HL-60/S4 (cell line): ENCODE measurements around the gene WDR4.
"Not testable (repeated sequence)": the region's sequence is repeated elsewhere in the genome, so short reads cannot be mapped to it uniquely, and the experiment has no call there.

Experiments
- in situ Hi-C: fragments of 300-500 bp; cut with MboI; formaldehyde crosslinking; loops from 2 replicates; pipeline ENCODE4 v1.14.3; 2022; ENCODE audit warnings: low sequenced_read_pairs

WDR4 gene

DNA sequence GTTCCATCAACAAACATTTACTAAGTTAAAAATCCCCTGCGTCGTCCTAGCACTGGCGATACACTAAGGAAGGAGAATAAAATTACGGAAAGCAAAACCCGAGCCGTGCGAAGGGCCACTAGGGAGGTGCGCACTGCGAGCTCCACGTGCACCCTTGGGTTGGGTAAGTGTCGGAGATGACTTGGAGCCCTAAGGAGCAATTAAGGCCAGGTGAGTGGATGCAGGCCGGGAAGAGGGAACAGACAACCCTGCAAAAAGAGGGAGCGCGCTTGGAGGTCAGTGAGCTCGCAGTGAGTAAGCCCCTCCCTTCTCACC is 704 bp downstream of the WDR4 start:
- in situ Hi-C loops: no loop called here

DNA sequence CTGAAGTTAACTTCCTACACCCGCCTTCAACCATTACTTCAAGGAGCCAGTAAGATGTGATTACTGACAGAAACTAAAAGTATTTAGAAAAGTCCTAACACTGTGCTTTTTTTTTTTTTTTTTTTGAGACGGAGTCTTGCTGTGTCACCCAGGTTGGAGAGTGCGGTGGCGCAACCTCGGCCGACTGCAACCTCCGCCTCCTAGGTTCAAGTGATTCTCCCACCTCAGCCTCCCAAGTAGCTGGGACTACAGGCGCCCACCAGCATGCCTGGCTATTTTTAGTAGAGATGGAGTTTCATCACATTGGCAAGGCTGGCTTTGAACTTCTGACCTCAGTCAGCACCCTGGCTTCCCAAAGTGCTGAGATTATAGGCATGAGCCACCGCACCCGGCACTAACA is 3.5 kb downstream of the WDR4 start:
- in situ Hi-C loops: not testable (repeated sequence)

DNA sequence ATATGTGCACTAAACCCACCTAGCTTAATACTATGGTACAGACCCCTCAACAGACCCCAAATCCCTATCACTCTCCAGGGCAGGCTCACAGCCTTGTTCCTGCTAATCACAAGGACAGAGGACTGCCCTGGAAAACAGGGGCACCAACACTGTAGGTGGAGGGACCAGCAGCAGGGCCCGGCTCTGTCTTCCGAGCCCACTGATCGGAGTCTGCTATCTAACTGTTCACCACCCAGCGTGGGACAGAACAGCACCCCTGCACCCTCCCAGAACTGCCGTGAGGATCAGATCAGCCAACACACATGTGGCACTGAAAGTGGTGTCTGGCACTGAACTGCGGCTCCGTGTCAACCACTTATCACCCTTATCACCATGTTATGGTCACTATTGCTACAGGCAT is 6.2 kb downstream of the WDR4 start:
- in situ Hi-C loops: no loop called here

DNA sequence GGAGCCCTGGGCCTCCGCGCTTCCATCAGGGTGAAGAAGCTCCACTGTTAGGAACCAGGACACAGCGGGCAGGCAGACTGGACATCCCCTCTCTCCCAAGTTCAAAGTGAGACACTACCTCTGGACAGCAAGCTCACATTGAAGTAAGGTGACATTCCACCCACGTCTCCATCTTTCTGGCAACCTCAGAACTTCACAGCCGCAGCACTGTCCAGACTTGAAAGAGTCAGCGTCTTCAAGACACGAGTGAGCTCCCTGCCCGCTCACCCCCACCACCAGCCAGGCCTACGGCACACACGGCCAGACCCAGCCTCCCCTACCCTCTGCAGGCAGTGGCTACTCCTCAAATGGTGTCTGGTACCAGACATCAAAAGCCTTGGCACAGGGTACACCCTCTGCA is 11.1 kb downstream of the WDR4 start:
- in situ Hi-C loops: no loop called here

DNA sequence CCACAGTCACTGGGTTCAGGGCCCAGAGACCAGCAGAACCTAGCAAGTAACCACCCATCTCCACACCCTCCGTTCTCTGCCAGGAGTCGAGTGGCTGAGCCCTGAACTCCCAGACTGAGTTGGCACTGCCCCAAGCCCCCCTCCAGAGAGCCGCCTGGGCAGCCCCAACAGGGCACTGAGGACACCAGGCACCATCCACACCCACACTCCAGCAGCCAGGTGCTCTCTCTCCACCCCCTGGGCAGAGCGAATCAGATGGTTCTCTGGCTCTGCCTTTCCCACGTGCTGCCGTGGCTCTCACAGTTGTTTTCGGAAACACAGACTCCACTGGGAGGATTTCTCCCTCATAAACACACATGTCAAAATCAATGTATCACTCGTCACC is 13.6 kb downstream of the WDR4 start:
- in situ Hi-C loops: no loop called here

DNA sequence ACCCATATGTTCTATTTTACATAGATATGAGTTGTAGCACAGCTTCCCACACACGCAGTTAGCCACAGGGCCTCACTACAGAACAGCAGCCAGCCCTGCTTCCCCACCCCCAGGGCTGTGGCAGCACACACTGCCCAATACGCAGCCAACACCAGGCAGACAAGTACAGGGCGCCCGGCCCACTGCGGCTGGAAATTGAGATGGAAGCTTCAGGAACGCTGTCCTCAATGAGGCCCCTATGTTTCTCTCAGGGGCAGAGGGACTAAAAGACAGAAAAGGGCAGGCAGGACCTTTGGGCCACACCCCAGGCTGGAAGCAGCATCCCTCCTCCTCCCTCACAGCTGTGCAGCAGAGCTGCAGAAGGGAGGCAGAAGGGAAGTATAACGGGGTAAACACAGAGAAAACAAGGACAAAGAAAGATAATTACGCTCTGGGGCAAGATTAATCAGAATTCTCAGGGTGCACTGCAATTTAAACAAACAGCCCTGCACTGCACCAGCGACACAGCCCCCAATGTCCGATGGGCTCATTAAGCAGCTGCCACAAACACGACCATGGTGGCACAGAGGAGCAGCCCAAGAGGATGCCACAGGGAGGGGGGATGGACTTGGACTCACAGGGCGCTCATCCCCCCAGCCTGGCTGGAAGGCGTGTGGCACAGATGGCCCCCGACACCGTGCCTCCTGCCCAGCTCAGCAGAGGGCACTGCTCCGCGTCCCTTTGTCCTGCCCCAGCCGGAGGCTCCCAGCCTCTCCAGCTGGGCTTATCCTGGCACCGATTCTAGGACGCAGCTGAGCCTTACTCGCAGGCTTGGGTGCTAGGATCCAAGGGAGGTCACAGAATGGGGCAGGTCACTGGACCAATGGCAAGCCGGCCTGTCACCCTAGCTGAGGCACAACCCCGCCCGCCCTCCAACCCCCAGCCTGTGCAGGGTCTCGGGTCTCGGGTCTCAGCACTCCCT is 14.2 kb downstream of the WDR4 start:
- in situ Hi-C loops: no loop called here

- in situ Hi-C loops: no loop called here
Measured at GRCh38 chr21:42864286-42864685, 15.1 kb downstream of the WDR4 start.

DNA sequence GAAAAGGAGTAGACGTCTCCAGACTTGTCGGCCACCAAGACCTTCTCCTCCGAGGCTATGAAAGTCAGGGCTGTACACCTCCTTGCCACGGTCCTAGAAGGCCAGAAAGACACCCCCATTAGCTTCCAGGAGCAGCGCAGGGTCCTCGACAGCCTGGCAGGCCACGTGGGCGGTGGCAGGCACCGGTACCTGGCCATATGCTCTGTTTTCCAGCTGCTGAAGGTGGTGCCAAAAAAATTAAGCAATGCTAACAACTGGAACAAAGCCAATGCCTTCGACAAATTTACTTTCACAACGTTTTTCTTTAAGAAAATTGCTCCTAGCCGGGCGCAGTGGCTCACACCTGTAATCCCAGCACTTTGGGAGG is 15.9 kb downstream of the WDR4 start:
- in situ Hi-C loops: no loop called here

DNA sequence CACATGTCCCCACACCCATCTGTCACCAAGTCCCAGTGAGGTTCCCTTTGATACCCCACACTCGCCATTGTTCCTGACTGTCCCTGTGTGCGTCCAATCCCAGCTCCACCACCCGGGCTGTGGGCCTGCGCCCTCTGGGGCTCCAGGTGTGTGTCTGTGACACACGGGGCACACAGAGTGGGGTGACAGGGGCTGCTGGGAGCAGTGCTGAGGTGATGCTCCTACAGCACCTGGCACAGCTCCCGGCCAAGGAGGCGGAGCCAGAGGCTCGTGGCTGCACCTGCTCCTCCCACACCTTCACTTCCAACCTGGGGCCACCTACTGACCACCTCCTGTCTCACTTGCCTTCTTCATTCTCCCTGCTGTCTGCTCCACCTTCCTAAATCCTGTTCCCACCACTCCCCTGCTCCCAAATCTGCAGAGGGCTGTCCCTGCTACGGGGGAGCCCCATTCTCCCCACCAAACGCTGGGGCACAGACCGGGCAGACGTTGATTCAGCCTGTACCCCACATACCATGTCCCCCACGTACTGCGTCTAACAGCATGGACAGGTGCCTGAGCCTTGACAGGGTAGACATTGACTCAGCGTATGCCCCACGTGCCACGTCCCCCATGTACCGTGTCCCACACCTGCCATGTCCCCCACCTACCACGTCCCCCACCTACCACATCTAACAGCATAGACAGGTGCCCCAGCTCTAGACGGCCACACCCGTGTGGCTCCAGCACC is 16.4 kb downstream of the WDR4 start:
- in situ Hi-C loops: no loop called here

DNA sequence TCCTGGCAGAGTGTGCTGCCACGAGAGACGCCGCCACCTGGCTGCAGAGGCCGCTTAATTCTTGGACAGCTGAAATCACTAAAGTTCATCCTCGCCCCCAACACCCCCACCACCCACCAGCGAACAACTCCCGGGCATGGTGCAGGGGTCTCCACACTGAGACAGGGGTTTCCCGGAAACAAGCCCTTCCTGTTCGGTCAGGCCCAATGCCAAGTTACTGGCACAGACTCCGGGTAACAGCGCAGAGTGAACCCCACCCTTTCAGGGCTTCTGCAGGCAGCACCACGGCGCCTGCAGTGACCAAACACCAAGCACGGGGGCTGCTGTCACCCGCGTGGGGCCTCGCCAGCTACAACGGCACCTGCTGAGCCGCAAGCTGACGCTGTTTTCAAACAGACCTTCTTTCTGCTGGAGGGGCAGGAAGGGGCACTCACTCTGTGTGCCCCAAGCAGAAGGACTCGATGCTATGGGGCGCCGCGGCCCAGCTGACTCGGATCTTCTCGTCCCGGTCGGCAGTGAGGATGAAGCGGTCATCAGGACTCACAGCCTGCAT is 17.4 kb downstream of the WDR4 start:
- in situ Hi-C loops: no loop called here

DNA sequence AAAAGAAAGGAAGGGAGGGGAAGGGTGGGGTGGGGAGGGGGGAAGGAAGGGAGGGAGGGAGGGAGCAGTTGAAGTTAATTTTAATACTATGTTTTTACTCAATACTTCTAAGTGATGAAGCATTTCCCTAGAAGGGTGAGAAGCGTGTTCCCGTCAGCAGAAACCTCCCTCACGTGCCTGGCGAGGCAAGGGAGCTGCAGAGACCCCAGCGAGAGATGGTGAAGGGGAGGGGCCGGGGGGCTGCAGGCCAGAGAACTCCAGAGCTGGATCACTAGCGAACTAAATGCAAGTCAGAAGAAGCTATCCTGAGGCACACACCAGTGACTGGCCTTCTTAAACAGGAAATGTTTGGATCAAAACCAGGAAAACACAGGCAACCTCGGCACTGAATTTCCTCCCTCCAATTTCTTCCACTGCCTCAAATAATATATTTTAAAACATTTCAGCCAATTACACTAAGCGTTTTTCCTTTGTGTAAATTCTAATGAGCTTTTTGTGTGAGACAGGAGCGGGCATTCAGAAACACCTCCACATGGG is 18.0 kb downstream of the WDR4 start:
- in situ Hi-C loops: no loop called here

- in situ Hi-C loops: no loop called here
Measured at GRCh38 chr21:42860345-42860744, 19.0 kb downstream of the WDR4 start.

DNA sequence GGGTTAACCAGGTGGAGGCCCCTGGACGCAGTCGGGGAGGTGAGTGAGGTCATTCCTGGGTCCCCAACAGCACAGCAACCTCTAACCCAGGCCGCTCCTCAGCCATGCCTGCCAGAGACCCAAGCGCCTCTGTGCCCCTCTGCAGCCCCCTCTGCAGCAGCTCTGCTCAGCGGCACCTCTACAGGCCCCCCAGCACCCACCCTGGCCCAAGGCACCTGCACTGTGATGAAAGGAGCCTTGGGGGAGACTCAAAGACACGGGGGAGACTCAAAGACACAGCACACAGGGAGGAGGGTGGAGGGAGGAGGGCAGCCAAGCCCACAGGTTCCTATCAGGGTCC is 19.5 kb downstream of the WDR4 start:
- in situ Hi-C loops: no loop called here

DNA sequence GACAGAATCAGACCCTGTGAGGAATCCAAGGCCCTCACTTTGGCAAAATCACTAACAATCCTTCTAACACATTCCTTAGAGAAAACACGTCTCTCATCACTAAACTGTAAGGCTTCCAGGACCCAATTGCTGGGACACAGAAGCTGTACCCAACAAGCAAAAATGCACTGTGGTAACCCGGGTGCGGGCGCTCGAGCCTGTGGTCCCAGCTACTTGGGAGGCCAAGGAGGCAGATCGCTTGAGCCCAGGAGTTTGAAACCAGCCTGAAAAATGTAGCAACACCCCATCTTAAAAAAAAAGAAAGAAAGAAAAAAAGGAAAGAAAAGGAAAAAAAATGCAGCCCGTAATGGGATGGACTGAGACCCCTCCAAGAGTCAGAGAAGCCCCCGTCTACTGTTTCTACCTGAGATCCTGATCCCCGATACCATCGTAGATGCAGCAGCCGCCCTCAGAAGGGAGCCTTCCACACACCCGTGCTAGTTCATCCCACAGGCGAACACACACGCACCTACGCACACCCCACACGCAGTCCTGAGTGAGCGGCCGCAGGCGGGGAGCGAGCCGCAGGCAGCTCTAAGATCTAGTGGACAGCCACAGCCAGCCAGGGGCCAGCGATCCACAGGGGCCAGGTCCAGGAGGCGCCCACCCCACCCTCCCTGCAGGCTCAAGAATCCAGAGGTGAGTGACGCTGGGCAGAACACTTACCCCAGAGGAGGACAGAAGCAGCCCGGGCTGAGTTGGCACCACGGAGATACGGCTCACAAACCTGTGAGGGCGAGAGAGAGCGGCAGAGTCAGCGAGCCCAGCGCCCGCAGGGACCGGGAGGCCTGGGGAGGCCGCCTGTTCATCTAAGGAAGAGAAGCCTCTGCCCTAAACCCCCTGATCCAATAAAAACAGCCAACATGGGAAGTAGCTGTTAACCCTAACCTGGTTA is 20.1 kb downstream of the WDR4 start:
- in situ Hi-C loops: no loop called here

GRCh38 chr21:42858185-42858847 is 21.0 kb downstream of the WDR4 start:
- in situ Hi-C loops: no loop called here

DNA sequence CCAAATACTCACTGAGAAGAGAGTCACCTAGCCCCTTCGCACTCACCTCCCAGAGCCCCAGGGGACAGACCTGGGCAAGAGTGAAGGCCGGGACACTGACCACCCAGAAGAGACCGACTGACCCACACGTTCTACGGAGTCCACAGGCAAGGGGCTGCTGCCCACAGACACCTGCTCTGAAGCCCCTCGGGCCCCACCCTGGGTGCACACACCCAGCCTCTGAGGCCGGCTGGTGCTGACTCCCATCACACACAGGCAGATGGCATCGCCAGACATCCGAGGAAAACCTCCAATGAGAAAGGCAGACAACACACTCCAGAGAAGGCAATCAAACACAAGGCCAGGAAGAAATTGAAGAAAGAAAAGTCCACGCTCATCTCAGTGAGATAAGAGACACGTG is 22.1 kb downstream of the WDR4 start:
- in situ Hi-C loops: no loop called here

DNA sequence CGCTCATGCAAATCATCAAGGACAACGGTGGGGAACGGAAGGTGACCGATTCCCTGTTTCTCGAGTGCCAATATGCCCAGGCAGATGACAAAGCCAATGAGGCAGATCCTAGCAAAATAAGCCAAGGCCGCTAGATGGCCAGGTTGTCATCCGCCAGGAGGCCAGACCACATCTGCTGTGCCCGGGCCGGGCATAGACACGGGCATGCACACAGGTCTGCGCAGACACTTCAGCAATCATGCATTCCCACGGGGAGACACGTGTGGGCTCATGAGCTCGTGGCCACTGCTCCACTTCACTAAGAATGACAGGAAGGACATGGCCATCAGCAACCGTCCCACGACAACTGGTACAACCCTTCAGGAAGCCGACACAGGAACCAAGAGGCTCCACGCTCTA is 23.4 kb downstream of the WDR4 start:
- in situ Hi-C loops: no loop called here

- in situ Hi-C loops: no loop called here
Measured at GRCh38 chr21:42855171-42855936, 24.0 kb downstream of the WDR4 start.

- in situ Hi-C loops: no loop called here
Measured at GRCh38 chr21:42854246-42855010, 24.9 kb downstream of the WDR4 start.
